NCI-H1417 (cell line): ENCODE results near the gene EDA.

Experiments used
- DNase-seq, 3 experiments: peaks; one replicate each; lab custom pipeline; 2025; lab: John Stamatoyannopoulos, UW

EDA gene

DNA sequence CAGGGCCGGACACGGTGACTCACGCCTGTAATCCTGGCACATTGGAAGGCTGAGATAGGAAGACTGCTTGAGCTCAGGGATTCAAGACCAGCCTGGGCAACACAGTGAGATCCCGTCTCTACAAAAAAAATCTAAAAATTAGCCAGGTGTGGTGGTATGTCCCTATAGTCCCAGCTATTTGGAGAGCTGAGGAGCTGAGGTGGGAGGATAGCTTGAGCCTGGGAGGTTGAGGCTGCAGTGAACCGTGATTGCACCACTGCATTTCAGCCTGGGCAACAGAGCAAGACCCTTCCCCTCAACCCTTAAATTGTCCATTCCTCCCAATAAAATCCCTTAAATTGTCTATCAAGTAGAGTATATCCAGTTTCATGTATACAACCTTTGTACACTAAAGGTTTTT, 463.4 kb downstream of the EDA start:
- no peak for DNase-seq

- no peak for DNase-seq
Measured at GRCh38 chrX:70079870-70080269, 464.0 kb downstream of the EDA start.

DNA sequence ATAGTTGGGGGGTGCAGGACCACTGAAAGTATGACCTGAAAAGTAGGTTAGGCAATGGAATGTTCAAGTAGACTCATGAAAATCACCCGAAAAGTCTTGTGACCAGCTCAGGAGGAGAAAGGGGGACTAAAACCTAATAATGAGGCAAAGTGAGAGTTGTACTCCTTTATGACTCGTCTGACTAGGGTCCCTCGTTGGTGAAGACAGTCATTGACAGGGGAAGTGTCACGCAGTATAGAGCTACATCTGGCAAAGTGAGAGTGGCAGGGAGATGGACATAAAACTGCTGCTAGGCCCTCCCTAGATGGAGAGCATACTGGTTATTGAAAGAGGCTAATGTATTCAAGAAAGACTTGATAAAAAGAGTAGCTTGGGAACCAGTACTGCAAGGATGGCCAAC, 466.8 kb downstream of the EDA start:
- no peak for DNase-seq

DNA sequence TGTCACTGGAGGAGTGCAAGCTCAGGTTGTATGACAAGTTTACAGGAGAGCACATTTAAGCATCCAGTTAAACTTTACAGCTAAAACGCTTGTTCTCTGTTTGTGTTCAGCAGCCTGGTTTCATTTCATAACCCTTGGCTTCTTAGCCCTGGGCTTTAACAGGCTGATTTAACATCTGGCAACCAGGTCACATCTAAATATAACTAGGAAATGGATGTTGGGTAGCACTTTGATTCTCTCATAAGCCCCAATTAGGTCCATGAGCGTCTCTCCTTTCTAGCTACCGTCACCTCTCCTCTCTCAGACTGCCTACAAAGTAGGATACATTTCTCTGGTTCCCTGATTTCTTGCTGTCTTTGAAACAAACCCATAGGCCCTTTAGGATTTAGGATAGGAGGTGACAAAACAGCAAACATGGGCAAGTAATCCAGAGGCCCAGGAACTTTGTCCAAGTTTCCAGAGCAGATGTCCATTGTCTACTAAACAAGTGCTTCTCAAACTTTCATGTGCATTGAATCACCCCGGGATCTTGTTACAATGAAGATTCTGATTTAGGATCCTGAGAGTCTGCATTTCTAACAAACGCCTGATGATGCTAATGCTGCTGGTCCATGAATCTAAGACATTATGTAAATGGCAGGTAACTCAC, 468.8 kb downstream of the EDA start:
- DNase-seq = no peak

DNA sequence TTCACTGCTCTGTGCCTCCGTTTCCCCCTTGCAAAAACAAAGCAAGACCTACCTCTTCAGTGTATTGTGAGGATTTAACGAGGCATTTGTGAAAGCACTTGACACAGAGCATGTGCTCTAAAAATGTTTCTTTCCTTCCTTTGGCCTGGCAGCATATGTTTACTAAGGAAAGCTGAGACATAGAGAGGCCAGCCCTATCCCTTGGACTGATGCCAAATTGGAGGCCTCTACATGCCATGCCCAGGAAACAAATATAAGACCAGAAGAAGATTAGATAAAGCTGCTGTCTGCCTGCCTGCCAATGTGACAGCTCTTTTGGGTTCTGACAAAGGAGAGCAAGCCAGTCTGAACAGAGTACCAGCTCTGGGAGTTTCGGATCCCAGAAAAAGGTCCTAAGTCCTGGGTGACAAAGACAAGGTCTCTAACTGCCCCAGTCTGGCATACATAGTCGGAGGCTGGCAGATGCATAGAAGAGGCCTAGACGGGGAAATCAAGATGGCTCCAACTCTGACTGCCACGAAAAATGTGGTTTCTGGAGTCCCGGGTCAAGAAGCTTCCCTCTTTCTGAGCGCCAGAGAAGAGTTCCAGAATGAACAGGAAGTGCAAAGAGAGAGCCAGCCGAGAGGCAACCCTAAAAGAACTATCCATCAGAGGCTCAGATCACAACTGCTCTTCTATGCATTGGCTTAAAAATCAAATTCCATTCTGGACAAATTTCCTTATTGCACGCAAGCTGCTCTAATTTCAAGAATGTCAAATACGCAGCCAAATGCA, 472.1 kb downstream of the EDA start:
- peak in 2 of 3 experiments; percentile 1 to 19 for DNase-seq

DNA sequence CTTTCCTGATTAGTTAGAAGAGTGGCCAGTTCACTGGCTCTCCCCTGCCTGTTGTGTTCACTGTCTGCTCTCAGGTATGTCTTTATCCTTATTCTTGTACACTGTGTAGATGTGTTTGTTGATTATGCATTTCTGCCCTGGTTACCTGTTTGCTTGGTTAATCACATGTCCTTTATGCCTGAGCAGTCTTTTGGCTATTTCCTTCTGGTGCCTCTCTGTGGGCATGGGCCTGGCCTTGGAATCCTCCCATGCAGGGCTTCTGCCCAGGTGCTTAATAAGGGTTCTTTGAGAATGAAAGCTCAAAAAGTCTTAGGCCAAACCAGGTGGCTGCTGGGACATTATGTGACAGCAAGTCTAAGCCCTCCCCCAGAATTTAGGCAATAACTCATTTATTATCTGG, 472.8 kb downstream of the EDA start:
- DNase-seq = no peak
